Lung (tissue), 12 donors: ENCODE data around the gene STUB1. TPM values are rescaled to one million over a fixed set of nuclear protein-coding genes. Genes with fewer than 3 reads are reported as not detected.
A peak's percentile ranks its signal among the peaks of the same experiment; 100 is the strongest.

Source experiments
- ATAC-seq: fragments of 200-7000 bp; cut with Tn5 transposase; one replicate; pipeline ENCODE4 v1.9.1; 2020; ENCODE audit warnings: moderate number of reproducible peaks; ENCODE audit not compliant: insufficient read depth, low FRiP score
- DNase-seq, 3 donors: peaks; one replicate each; pipeline ENCODE4 v3.0.0-alpha.2; 2013 to 2017
- H3K27ac ChIP-seq, 2 donors: one replicate each; pipeline ENCODE4 v1.5.1; 2013; ENCODE audit warnings: mild to moderate bottlenecking in 2 of 2, moderate library complexity in 2 of 2, control low read depth in 1 of 2, inconsistent platforms in 1 of 2, low read depth in 1 of 2, low read length in 1 of 2
- H3K27me3 ChIP-seq, 3 donors: one replicate each; pipeline ENCODE4 v1.5.1; 2013; ENCODE audit warnings: low read length in 2 of 3; ENCODE audit not compliant: control insufficient read depth in 3 of 3, insufficient read depth in 3 of 3
- H3K36me3 ChIP-seq, 4 donors: one replicate each; pipeline ENCODE4 v1.5.1; 2013; ENCODE audit warnings: low read length in 4 of 4, mild to moderate bottlenecking in 1 of 4, moderate library complexity in 1 of 4; ENCODE audit not compliant: control insufficient read depth in 4 of 4, insufficient read depth in 4 of 4
- H3K4me1 ChIP-seq, 5 donors: one replicate each; pipeline ENCODE4 v1.5.1; 2013; ENCODE audit warnings: low read length in 5 of 5, mild to moderate bottlenecking in 2 of 5, moderate library complexity in 1 of 5; ENCODE audit not compliant: control insufficient read depth in 5 of 5, insufficient read depth in 5 of 5
- H3K4me3 ChIP-seq: one replicate; pipeline ENCODE4 v1.5.1; 2013; ENCODE audit warnings: mild to moderate bottlenecking, control low read depth, moderate library complexity
- H3K9ac ChIP-seq, 2 donors: one replicate each; pipeline ENCODE4 v1.5.1; 2013; ENCODE audit warnings: low read length in 2 of 2, control low read depth in 1 of 2; ENCODE audit not compliant: insufficient read depth in 1 of 2
- H3K9me3 ChIP-seq, 4 donors: one replicate each; pipeline ENCODE4 v1.5.1; 2013; ENCODE audit warnings: low read length in 3 of 4, mild to moderate bottlenecking in 1 of 4, moderate library complexity in 1 of 4; ENCODE audit not compliant: control insufficient read depth in 4 of 4, insufficient read depth in 3 of 4
- CTCF ChIP-seq: IDR thresholded peaks from 2 replicates; pipeline ENCODE4 v1.5.1; 2012; ENCODE audit warnings: mild to moderate bottlenecking; ENCODE audit errors: control extremely low read depth, extremely low read depth
- WGBS, 2 donors: extraction: QIAGEN DNeasy Blood & Tissue Kit; methylation state at CpG; one replicate each; pipeline ENCODE4 v1.1.7; 2013; 5-methylcytosine and 5-hydroxymethylcytosine counted together
- polyA plus RNA-seq, 2 donors: library from polyadenylated mRNA; stranded (reverse); fragments of 200-250 nt; gene quantifications; one replicate each; pipeline ENCODE4 v1.2.1, GENCODE V29; 2013
- total RNA-seq, 2 donors: library from RNA; depleted of rRNA in 1 of 2; stranded (reverse); fragments of >200 nt in 1 of 2; gene quantifications; one replicate each; pipeline ENCODE4 v1.2.1, GENCODE V29; 2014 to 2021
- donor health status: control.
- donor health status: control.
- donor health status: Bipolar disorder and iron deficiency.
- donor health status: healthy.
- donor health status: DM: yes; HTN: yes; CAD: no.

The STUB1 gene
- total and polyA plus RNA-seq, 4 donors, result 58.8 to 131 (median 122) TPM

GRCh38 chr16:667780-668518 lies 12.3 kb upstream of the STUB1 start, which contains the start of gene RHOT2:
Gene RHOT2, plus strand, starts transcription at chr16:668132. Its CDS starts 68 bp downstream, at chr16:668200.
- ATAC-seq (peak; percentile 94), DNase-seq (peak; percentile 91 to 94 (median 94))
- Histone ChIP-seq H3K36me3 (peaks cover 2 to 36% (median 15%) of the 10 kb centered on the region in 4 donors), H3K9me3 (peaks cover 0 to 4% (median 0%) of the 10 kb centered on the region in 4 donors), H3K27ac (peak within 1 kb of the TSS; percentile 75 to 84), H3K4me3 (peak within 1 kb of the TSS; percentile 79), H3K9ac (no peak within 1 kb of the TSS), H3K4me1 (peaks cover 0 to 15% (median 3%) of the 10 kb centered on the region in 5 donors), H3K27me3 (no peaks in the 10 kb centered on the region)
- WGBS, 2 donors, result 1% methylated on average over 62 to 78 of the region's 78 CpGs
- TF ChIP-seq CTCF, result peak; percentile 95

DNA sequence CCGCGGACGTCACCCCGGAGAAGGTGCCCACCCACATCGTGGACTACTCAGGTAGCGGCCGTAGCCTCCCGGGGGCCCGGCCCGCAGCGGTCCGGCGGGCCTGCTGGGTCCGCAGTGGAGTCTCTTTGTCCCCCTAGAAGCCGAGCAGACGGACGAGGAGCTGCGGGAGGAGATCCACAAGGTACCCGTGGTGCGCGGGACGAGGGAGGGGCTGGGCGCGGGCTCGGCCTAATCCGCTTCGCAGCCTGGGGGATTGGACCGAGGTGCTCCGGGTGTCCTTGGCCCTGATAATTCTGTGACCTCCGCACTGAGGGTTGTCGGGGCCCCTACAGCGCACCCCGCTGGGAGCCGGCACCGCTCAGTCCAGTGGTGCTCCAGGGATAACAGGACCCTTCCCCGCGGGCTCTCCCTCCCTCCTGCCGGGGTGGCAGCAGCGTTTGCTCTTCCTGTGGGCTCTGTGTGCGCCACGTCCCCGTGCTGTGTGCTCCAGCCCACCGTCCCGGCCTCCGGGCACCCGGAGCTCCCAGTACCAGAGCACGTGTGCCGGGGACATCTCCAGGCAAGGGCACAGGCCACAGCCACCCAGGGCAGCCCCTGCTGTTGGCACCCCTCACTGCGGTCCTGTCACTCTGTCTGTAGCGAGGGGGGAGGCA lies 11.6 kb upstream of the STUB1 start:
- H3K9me3 ChIP-seq, result peaks cover 0 to 4% (median 0%) of the 10 kb centered on the region in 4 donors
- ATAC-seq (peak; percentile 8), DNase-seq (no peak)
- WGBS, 2 donors, result 8 to 10% methylated on average over 41 to 50 of the region's 50 CpGs
- TF ChIP-seq CTCF, result no peak
- H3K4me3 ChIP-seq, result peak overlapping the region; percentile 79
- no peak overlapping the region for H3K9ac ChIP-seq
- no peaks in the 10 kb centered on the region for H3K27me3 ChIP-seq
- H3K36me3 ChIP-seq, result peaks cover 2 to 43% (median 19%) of the 10 kb centered on the region in 4 donors
- H3K27ac ChIP-seq, result peak overlapping the region; percentile 75 to 84
- peaks cover 0 to 15% (median 3%) of the 10 kb centered on the region in 5 donors for H3K4me1 ChIP-seq

GRCh38 chr16:669666-670065 lies 10.5 kb upstream of the STUB1 start:
- Histone ChIP-seq H3K9ac (no peak overlapping the region), H3K36me3 (peaks cover 2 to 46% (median 19%) of the 10 kb centered on the region in 4 donors), H3K4me3 (no peak overlapping the region), H3K27ac (no peak overlapping the region), H3K4me1 (peaks cover 0 to 15% (median 3%) of the 10 kb centered on the region in 5 donors), H3K9me3 (peaks cover 0 to 4% (median 0%) of the 10 kb centered on the region in 4 donors), H3K27me3 (no peaks in the 10 kb centered on the region)
- no peak for TF ChIP-seq CTCF
- ATAC-seq (no peak), DNase-seq (no peak)
- 94 to 96% methylated on average over 10 to 13 of the region's 13 CpGs for WGBS, 2 donors
